NCI-H146 (cell line): ENCODE results near the gene GAGE12F.
"Not testable (repeated sequence)": the region's sequence is repeated elsewhere in the genome, so short reads cannot be mapped to it uniquely, and the experiment has no call there.

ENCODE experiments used
- DNase-seq: peaks from one replicate; lab custom pipeline; 2025; lab: John Stamatoyannopoulos, UW

The GAGE12F gene

GRCh38 chrX:49560542-49560941, at the start of gene GAGE12F:
TSS of gene GAGE12F (plus strand) at chrX:49560842. CDS start at chrX:49561997, 1,155 bp downstream.
- not testable (repeated sequence) for DNase-seq

- not testable (repeated sequence) for DNase-seq
Observed at GRCh38 chrX:49531877-49532276, 28.8 kb upstream of the GAGE12F start, which contains the start of gene GAGE12C. TSS of gene GAGE12C (plus strand) at chrX:49532177. CDS start at chrX:49533332, 1,155 bp downstream.

- not testable (repeated sequence) for DNase-seq
Observed at GRCh38 chrX:49541433-49541832, 19.2 kb upstream of the GAGE12F start, which contains the start of gene GAGE12D. TSS of gene GAGE12D (plus strand) at chrX:49541733. CDS start at chrX:49542888, 1,155 bp downstream.

DNA sequence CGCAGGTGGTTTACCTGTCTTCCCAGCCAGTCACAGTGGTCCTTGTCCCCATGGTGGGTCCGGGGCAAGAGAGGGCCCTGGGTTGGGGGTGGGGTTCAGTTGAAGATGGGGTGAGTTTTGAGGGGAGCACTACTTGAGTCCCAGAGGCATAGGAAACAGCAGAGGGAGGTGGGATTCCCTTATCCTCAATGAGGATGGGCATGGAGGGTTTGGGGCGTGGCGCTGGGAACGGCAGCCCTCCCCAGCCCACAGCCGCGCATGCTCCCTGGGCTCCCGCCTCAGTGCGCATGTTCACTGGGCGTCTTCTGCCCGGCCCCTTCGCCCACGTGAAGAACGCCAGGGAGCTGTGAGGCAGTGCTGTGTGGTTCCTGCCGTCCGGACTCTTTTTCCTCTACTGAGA, 9.7 kb upstream of the GAGE12F start, which contains the start of gene GAGE12E:
GAGE12E (plus strand) TSS at position 301 of the 400 bp plus-strand sequence. CDS start 1,155 bp downstream, outside the sequence.
- DNase-seq, result not testable (repeated sequence)

GRCh38 chrX:49568728-49569127, 8.1 kb downstream of the GAGE12F start:
- DNase-seq, result not testable (repeated sequence)

GRCh38 chrX:49569152-49569551, 8.5 kb downstream of the GAGE12F start:
- not testable (repeated sequence) for DNase-seq

DNA sequence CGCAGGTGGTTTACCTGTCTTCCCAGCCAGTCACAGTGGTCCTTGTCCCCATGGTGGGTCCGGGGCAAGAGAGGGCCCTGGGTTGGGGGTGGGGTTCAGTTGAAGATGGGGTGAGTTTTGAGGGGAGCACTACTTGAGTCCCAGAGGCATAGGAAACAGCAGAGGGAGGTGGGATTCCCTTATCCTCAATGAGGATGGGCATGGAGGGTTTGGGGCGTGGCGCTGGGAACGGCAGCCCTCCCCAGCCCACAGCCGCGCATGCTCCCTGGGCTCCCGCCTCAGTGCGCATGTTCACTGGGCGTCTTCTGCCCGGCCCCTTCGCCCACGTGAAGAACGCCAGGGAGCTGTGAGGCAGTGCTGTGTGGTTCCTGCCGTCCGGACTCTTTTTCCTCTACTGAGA, 9.5 kb downstream of the GAGE12F start, which contains the start of gene GAGE12G:
GAGE12G (plus strand) TSS at position 301 of the 400 bp plus-strand sequence. CDS start 1,155 bp downstream, outside the sequence.
- not testable (repeated sequence) for DNase-seq

DNA sequence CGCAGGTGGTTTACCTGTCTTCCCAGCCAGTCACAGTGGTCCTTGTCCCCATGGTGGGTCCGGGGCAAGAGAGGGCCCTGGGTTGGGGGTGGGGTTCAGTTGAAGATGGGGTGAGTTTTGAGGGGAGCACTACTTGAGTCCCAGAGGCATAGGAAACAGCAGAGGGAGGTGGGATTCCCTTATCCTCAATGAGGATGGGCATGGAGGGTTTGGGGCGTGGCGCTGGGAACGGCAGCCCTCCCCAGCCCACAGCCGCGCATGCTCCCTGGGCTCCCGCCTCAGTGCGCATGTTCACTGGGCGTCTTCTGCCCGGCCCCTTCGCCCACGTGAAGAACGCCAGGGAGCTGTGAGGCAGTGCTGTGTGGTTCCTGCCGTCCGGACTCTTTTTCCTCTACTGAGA, 19.0 kb downstream of the GAGE12F start, which contains the start of gene GAGE12H:
GAGE12H (plus strand) TSS at position 301 of the 400 bp plus-strand sequence. CDS start 1,155 bp downstream, outside the sequence.
- not testable (repeated sequence) for DNase-seq

GRCh38 chrX:49589196-49589595, 28.6 kb downstream of the GAGE12F start, which contains the start of gene GAGE2A:
TSS of gene GAGE2A (plus strand) at chrX:49589496. CDS start at chrX:49590651, 1,155 bp downstream.
- DNase-seq, result not testable (repeated sequence)

DNA sequence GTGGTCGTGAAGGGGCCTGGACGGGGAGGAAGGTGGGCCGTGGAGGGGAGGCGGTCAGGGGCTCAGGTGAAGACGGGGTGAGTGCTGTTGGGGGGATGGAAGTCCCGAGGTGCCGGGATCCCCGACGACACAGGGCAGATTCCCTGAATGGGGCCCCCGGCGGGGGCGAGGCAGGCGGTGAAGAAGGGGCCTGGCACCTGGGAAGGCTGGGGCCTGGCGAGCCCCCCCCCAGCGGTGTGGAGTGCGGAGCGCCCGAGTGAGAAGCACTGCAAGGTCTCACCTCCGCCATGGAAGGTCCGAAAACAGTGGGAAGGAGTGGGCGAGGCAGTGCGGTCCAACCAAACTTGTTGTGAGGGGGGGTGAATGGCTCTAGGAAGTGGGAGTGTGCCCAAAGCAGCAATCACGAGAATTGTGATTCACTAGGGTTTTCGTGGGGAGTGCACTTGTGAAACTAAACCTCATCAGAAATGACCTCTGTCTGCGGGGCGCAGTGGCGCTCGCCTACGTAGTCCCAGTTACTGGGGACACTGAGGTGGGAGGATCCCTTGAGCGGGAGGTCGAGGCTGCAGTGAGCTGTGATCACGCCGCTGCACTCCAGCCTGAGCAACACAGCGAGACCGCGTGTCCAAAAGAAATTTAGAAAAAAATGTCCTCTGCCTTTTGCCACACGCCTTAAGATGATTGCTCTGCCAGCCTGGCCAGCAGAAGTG, 29.3 kb downstream of the GAGE12F start:
- DNase-seq, result not testable (repeated sequence)

DNA sequence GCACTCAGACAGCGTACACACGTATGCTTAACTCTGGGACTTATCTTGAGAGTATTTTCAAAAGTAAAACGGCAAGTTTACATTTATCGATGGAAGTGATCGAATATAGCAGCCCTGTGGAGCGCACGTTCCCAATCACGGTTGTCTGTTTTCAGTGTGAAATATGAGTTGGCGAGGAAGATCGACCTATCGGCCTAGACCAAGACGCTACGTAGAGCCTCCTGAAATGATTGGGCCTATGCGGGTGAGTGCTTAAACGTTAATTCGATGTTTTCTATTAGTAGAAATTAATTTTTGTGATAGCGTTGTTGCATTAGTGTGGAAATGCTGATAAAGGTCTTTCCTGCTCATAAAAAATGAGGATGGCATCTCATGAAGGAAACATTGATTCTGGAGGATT, 29.8 kb downstream of the GAGE12F start:
- not testable (repeated sequence) for DNase-seq

GRCh38 chrX:49598720-49599119, 38.1 kb downstream of the GAGE12F start, which contains the start of gene GAGE1:
TSS of gene GAGE1 (plus strand) at chrX:49599020. CDS start at chrX:49600175, 1,155 bp downstream.
- not testable (repeated sequence) for DNase-seq

DNA sequence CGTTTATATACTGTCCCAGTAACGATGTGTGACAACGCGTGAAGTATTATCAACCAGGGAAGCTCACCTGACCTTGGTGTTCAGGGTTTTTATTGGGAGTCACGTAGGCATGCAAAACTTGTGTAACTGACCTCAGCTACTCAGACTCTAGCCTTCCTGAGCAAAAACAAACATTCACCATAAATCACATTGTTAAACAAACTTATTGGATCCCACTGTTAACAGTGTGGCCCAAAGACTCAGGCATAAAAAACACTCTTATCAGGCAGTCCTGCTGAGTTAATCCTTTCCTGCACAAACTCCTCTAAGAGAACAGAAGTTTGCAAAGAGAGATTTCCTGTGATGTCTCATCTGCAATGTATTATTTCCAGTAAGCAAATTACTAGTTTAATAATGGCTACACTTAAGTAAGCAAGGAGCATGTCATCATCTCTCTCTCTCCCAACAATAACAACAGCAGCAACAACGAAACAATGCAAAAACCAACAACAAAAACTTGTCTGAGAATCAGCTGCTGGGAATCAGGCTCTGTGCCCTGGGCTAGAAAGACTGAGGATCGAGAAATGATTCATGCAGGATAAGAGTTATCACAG, 50.2 kb downstream of the GAGE12F start:
- DNase-seq, result no peak
